HG02943 (cell line): Measurements from ENCODE around the gene ARFRP1.

Experiments used
- ATAC-seq: cut with Tn5 transposase; IDR thresholded peaks from one replicate; pipeline ENCODE4 v1.9.1; 2021; ENCODE audit warnings: mild to moderate bottlenecking, low read depth, moderate library complexity; ENCODE audit not compliant: unreplicated experiment

The ARFRP1 gene

DNA sequence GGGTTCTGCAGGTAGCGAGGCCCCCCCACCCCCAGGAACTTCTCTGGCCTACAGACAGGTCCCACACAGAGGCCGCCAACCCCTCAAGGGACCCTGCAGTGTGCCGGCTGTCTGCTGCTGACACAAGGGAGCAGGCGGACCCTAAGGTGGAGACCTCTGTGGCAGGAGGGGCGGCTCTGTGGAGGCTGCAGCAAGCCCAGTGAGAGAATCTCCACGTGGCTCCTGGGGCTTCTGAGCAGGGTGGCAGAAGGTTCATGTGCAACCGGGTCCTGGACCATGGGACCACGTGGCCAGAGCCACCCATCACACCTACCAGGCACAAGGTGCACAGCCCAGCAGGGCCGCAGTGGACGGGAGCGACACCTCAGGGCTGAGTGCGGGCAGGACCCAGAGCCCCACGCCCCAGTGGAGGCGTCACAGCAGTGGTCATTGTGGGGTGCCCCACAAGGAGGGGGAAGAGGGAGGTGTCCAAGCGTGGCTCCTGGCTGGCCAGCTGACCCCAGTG is 4.3 kb downstream of the ARFRP1 start:
- no peak for ATAC-seq

GRCh38 chr20:63702751-63703470 is 4.9 kb downstream of the ARFRP1 start:
- ATAC-seq, result no peak

GRCh38 chr20:63702036-63702665 is 5.6 kb downstream of the ARFRP1 start:
- no peak for ATAC-seq

- ATAC-seq, result no peak
These were observed 6.3 kb downstream of the ARFRP1 start for GRCh38 chr20:63701329-63702035.

DNA sequence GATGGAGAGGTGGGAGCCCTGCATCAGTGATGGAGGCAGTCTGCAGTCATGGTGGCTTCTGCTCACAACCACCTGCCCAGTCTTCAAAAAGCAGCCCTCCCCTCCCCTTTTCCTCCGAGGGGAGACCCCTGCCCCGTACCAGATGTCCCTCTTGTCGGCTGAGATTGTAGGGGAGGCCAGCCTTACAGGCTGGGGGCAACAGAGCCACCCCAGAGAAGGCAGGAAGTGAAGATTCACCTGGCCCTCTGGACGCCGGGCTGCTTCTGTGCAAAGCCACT is 6.8 kb downstream of the ARFRP1 start:
- ATAC-seq, result no peak

GRCh38 chr20:63700199-63701050 is 7.4 kb downstream of the ARFRP1 start:
- ATAC-seq, result no peak

DNA sequence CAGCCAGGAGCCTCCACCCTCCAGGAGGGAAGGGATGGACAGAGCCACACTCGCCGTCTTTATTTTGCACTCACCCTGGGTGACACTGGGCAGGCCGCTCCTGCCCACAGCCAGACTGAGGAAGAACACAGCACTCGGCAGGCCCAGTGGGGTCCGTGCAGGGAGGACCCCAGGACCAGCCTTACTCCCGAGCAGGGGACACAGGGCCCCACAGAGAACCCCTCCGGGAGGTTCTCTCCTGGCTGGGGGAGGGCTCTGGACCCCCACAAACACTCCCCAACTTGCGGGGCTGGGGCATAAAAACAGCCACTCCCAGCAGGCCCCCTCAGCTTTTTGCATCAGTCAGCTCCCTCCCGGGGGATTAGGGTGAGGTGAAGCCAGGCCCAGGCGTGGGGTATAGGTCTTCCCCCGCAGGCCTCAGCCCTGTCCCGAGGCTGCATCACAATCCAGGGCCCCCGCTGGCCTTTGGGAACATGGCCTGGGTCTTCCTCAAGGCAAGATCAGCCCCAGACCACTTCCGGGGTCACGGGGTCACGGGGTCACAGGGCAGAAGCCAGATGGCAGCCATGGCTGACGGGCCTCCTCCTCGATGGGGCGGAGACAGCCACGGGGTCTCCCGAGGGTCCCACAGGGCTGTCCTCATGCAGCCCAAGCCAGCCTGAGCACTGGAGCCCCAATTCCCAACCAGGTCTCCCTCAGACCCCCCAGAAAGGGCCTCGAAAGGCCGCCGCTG is 8.1 kb downstream of the ARFRP1 start:
- no peak for ATAC-seq

GRCh38 chr20:63698739-63699465 is 8.9 kb downstream of the ARFRP1 start:
- no peak for ATAC-seq

DNA sequence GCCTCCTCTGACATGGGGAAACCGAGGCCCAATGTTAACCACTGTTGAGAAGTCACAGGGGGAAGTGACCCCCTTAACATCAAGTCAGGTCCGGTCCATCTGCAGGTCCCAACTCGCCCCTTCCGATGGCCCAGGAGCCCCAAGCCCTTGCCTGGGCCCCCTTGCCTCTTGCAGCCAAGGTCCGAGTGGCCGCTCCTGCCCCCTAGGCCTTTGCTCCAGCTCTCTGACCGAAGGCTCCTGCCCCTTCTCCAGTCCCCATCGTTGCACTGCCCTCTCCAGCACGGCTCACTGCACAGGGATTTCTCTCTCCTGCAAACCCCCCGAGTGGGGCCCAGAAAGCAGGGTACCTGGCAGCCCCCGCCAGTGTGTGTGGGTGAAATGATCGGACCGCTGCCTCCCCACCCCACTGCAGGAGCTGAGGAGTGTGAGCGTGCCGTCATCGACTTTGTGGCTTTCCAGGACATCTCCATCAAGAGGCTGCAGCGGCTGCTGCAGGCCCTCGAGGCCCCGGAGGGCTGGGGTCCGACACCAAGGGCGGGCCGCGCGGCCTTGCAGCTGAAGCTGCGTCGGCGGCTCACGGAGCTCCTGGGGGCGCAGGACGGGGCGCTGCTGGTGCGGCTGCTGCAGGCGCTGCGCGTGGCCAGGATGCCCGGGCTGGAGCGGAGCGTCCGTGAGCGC is 9.8 kb downstream of the ARFRP1 start:
- no peak for ATAC-seq

DNA sequence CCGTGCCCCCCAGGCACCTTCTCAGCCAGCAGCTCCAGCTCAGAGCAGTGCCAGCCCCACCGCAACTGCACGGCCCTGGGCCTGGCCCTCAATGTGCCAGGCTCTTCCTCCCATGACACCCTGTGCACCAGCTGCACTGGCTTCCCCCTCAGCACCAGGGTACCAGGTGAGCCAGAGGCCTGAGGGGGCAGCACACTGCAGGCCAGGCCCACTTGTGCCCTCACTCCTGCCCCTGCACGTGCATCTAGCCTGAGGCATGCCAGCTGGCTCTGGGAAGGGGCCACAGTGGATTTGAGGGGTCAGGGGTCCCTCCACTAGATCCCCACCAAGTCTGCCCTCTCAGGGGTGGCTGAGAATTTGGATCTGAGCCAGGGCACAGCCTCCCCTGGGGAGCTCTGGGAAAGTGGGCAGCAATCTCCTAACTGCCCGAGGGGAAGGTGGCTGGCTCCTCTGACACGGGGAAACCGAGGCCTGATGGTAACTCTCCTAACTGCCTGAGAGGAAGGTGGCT is 10.4 kb downstream of the ARFRP1 start:
- ATAC-seq, result no peak

GRCh38 chr20:63696628-63697356 is 11.0 kb downstream of the ARFRP1 start, which contains the start of gene TNFRSF6B:
Gene TNFRSF6B (plus strand): TSS chr20:63696652. CDS start chr20:63696768, 116 bp downstream.
- ATAC-seq, result no peak

DNA sequence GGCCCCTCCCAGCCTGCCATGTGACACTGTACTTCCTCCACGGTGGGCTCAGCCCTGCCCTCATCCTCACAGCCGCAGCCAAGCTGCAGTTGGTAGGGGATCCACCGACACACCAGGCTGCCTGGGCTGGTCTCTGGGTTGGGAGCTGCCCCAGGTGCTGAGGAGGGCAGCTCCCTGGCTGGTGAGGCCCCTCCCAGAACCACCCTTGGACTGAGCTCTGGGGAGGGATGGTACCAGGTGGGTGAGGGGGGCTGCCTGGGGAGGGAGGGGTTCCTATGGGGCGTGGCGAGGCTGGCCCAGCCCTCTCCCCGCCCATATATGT is 11.5 kb downstream of the ARFRP1 start:
- ATAC-seq, result no peak

DNA sequence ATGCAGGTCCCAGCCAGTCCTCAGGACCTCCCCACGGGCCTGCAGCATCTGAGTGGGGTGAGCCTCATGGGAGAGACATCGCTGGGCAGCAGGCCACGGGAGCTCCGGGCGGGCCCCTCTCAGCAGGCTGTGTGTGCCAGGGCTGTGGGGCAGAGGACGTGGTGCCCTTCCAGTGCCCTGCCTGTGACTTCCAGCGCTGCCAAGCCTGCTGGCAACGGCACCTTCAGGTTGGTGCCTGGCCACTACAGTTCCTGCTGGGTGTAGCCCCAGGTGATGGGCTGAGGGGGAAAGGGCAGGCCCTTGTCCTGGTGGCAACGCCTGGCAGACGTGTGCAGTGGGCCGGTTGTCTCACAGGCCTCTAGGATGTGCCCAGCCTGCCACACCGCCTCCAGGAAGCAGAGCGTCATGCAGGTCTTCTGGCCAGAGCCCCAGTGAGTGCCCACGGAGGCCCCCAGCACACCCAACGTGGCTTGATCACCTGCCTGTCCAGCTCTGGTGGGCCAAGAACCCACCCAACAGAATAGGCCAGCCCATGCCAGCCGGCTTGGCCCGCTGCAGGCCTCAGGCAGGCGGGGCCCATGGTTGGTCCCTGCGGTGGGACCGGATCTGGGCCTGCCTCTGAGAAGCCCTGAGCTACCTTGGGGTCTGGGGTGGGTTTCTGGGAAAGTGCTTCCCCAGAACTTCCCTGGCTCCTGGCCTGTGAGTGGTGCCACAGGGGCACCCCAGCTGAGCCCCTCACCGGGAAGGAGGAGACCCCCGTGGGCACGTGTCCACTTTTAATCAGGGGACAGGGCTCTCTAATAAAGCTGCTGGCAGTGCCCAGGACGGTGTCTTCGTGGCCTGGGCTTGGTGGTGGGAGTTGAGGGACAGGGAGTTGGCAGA is 12.1 kb downstream of the ARFRP1 start:
- no peak for ATAC-seq

DNA sequence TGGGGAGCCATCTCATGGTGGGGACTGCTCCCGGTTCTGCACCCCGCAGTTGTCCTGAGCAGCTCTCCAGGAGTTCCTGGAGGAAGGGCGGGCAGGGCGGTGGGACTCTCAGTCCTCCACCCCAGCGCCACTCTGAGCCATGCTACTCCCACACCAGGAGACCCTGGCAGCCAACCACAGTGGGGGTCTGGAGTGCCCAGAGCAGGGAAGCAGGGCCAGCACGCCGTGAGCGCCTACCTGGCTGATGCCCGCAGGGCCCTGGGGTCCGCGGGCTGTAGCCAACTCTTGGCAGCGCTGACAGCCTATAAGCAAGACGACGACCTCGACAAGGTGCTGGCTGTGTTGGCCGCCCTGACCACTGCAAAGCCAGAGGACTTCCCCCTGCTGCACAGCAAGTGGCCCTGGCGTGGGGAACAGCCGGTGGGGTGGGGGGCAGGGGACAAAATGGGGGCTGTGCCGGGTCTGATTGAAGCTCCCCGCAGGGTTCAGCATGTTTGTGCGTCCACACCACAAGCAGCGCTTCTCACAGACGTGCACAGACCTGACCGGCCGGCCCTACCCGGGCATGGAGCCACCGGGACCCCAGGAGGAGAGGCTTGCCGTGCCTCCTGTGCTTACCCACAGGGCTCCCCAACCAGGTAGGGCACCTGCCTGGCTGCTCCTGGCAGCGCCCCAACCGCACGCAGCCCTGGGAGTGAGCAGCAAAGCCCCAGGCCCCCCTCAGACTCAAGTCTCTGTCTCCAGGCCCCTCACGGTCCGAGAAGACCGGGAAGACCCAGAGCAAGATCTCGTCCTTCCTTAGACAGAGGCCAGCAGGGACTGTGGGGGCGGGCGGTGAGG is 13.0 kb downstream of the ARFRP1 start:
- no peak for ATAC-seq

- ATAC-seq, result no peak
These were observed 13.8 kb downstream of the ARFRP1 start for GRCh38 chr20:63693733-63694583.
